ENCODE measurements around the gene PARN. TPM values are rescaled to one million over a fixed set of nuclear protein-coding genes. Genes with fewer than 3 reads are reported as not detected.

Gene PARN
- total and polyA plus RNA-seq, 9 of the 15 experiments (the other 6 are each of a cell fraction or from before 2014, with no cell fraction given), result 9.6 to 51.3 (median 40.4) TPM

- no peak for TF ChIP-seq SFPQ (IDR thresholded peaks at IDR 0.05; ENCODE audit: low read depth, low read length)
- TF ChIP-seq ETV5 (CRISPR knock-in tag; IDR thresholded peaks at IDR 0.05; ENCODE audit: low read depth), result no peak
- TF ChIP-seq TCF7 (IDR thresholded peaks at IDR 0.05; ENCODE audit: borderline replicate concordance), result no peak
- peak; percentile 50; the same call in 1 of the 2 replicates for TF ChIP-seq DPF2 (IDR thresholded peaks at IDR 0.05)
- TF ChIP-seq NEUROD1 (IDR thresholded peaks at IDR 0.05; ENCODE audit: borderline replicate concordance, low read depth, low read length, partially characterized antibody), result no peak
- TF ChIP-seq MAFF (IDR thresholded peaks at IDR 0.05; ENCODE audit: low read length), result peak; percentile 80
- TF ChIP-seq SMARCA4 (IDR thresholded peaks at IDR 0.05), result peak; percentile 68
- no peak for TF ChIP-seq STAT6 (CRISPR knock-in tag; IDR thresholded peaks at IDR 0.05)
- 0 out of 2 replicates have a peak, but pooled peaks have one; percentile 37 for TF ChIP-seq NFE2L1 (tag; IDR thresholded peaks at IDR 0.05; ENCODE audit: borderline replicate concordance, low read depth)
- TF ChIP-seq THRA (IDR thresholded peaks at IDR 0.05), result no peak
- TF ChIP-seq NONO (IDR thresholded peaks at IDR 0.05; ENCODE audit: low read depth in 2 of 2, low read length in 1 of 2), result no peak
- no peak for TF ChIP-seq ZNF79 (CRISPR knock-in tag; IDR thresholded peaks at IDR 0.05; ENCODE audit: low read depth)
- no peak for TF ChIP-seq CHAMP1 (IDR thresholded peaks at IDR 0.05)
- no peak for TF ChIP-seq KLF6 (CRISPR knock-in tag; IDR thresholded peaks at IDR 0.05; ENCODE audit: borderline replicate concordance)
- TF ChIP-seq PHB (CRISPR knock-in tag; IDR thresholded peaks at IDR 0.05), result no peak
- TF ChIP-seq DACH1 (IDR thresholded peaks at IDR 0.05; ENCODE audit: partially characterized antibody), result no peak
- TF ChIP-seq C11orf30 (IDR thresholded peaks at IDR 0.05; ENCODE audit: low read depth), result peak; percentile 95
- no peak for TF ChIP-seq ETV6 (IDR thresholded peaks at IDR 0.05; ENCODE audit: borderline replicate concordance in 1 of 2, low read depth in 2 of 2, low read length in 1 of 2)
- TF ChIP-seq ETV6 (CRISPR knock-in tag; IDR thresholded peaks at IDR 0.05; ENCODE audit: borderline replicate concordance), result no peak
- TF ChIP-seq POLR3G (IDR thresholded peaks at IDR 0.05; ENCODE audit: extremely low read depth, insufficient read length, insufficient replicate concordance), result no peak
These were observed 126.9 kb downstream of the PARN start (continued) for GRCh38 chr16:14502932-14503741.

Measured in K562 (cell line).